AG04450 (cell line): ENCODE results near the gene ATG7. TPM values are rescaled to one million over a fixed set of nuclear protein-coding genes. Genes with fewer than 3 reads are reported as not detected.
A peak's percentile ranks its signal among the peaks of the same experiment; 100 is the strongest.
"Not testable (repeated sequence)": the region's sequence is repeated elsewhere in the genome, so short reads cannot be mapped to it uniquely, and the experiment has no call there.

ENCODE experiments used
- CTCF ChIA-PET: fragments of 300-600, 350-600 bp; formaldehyde crosslinking; extraction: SDS; loops from one replicate; lab custom pipeline; 2022; ENCODE audit warnings: antibody characterized with exemption, inconsistent platforms; lab: Charles Lee
- POLR2A ChIA-PET: fragments of 350-600 bp; formaldehyde crosslinking; extraction: SDS; loops from one replicate; lab custom pipeline; 2021; ENCODE audit warnings: antibody characterized with exemption, inconsistent platforms; lab: Yijun Ruan, JAX
- DNase-seq: peaks from one replicate; pipeline ENCODE4 v3.0.0-alpha.2; 2011; ENCODE audit warnings: low read depth, low spot score
- H3K27ac ChIP-seq: one replicate; pipeline ENCODE4 v1.5.1; 2012; ENCODE audit warnings: low read depth, low read length, control low read depth
- H3K27me3 ChIP-seq: one replicate; pipeline ENCODE4 v1.6.0; 2012; ENCODE audit warnings: low read length; ENCODE audit not compliant: control insufficient read depth, insufficient read depth
- H3K4me3 ChIP-seq: 2 replicates; pipeline ENCODE4 v1.5.1; 2011; ENCODE audit warnings: mild to moderate bottlenecking, low read depth, low read length, control low read depth
- H3K9me3 ChIP-seq: 2 replicates; pipeline ENCODE4 v1.5.1; 2012; ENCODE audit warnings: low read length; ENCODE audit not compliant: control insufficient read depth, insufficient read depth
- CTCF ChIP-seq: IDR thresholded peaks from 2 replicates; pipeline ENCODE4 v1.5.1; 2011; ENCODE audit warnings: low read depth, low read length, control low read depth, inconsistent platforms
- polyA plus RNA-seq: library from polyadenylated mRNA; depleted of rRNA; stranded (reverse); fragments of >200 nt; gene quantifications from 2 replicates; pipeline ENCODE4 v1.2.3, GENCODE V29; 2011

The ATG7 gene
- polyA plus RNA-seq, 1 experiment, result 51.7 TPM

DNA sequence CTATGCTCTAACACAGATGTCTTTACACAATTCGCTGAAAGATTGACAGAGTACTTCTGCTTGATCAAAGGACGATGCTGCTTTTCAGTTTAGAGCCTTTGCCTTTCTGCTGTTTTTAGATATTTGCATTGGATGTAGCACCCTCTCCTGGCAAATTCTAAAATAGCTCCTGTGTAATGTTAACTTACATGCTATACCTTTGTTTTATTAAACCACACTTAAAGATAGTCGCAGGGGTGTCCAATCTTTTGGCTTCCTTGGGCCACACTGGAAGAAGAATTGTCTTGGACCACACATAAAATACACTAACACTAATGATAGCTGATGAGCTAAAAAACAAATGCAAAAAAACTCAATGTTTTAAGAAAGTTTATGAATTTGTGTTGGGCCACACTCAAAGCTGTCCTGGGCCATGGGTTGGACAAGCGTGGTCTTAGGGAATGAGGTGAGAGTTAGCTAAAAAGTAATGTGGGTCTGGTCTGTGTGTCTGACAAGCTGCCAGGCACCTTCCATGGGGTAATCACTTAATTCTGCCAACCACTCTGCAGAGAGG lies 62.9 kb downstream of the ATG7 start:
- Histone ChIP-seq H3K27ac (no peak overlapping the region), H3K27me3 (no peaks in the 10 kb centered on the region), H3K4me3 (no peak overlapping the region), H3K9me3 (no peaks in the 10 kb centered on the region)
- peak; percentile 71 for TF ChIP-seq CTCF
- CTCF ChIA-PET, result interaction anchor here (0.5 to 10.7 kb wide), 52 partner anchors 9 to 577 kb away, joined by 3 to 202 read pairs (median 5); partner anchors contain the start of genes ATG7 and HRH1
- peak; percentile 45 for DNase-seq
- POLR2A ChIA-PET, result interaction anchor here (0.7 to 1.0 kb wide), 3 partner anchors 63 to 240 kb away, joined by 3 to 10 read pairs (median 4); partner anchors contain the start of gene ATG7

DNA sequence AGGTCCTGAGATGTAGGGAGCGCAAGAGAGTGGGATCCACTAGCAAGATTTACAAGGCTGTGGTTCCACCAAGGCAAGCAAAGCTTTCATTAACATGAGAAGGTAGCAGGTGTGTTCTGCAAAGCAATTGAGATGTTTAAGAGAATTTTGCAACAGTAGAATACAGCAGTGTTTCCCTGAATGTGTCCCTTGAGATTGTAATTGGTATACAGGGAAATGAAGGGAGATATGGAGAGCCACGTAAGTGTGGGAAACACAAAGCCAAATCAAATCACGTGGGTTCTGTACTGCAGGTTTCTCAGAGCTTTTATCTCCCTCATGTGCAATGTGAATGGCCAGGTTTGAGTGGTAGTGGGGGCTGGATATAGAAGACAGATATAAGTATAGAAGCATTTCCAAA lies 67.3 kb downstream of the ATG7 start:
- TF ChIP-seq CTCF, result no peak
- Histone ChIP-seq H3K27ac (no peak overlapping the region), H3K27me3 (no peaks in the 10 kb centered on the region), H3K9me3 (no peaks in the 10 kb centered on the region; the same call in 1 of the 2 replicates), H3K4me3 (no peak overlapping the region)
- ChIA-PET POLR2A (no interaction called here), CTCF (interaction anchor here (0.6 to 2.0 kb wide), 3 partner anchors 23 to 279 kb away, joined by 3 to 10 read pairs (median 9); partner anchors contain the start of gene HRH1)
- DNase-seq, result no peak

DNA sequence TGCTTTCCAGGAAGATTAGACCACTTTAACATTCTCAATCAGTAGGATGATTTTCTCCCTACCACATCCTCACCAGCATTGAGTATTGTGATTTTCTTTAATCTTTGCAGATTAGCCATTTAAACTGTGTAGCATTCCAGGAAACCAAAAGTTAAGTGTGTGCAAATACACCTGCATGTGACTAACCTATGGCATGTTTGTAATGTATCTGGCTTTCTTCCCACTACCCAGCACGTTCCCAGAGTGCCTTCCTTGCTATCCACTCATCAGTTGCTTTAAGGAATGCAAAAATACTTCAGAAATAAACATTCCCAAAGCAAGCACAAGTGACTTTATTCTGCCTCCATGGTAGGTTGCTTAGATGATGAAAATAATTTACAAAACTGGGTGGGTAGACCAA lies 74.2 kb downstream of the ATG7 start:
- no peaks in the 10 kb centered on the region for H3K27me3 ChIP-seq
- ChIA-PET POLR2A (no interaction called here), CTCF (no interaction called here)
- TF ChIP-seq CTCF, result no peak
- H3K4me3 ChIP-seq, result no peak overlapping the region
- no peak overlapping the region for H3K27ac ChIP-seq
- peak; percentile 63 for DNase-seq
- peaks cover 4% of the 10 kb centered on the region for H3K9me3 ChIP-seq

DNA sequence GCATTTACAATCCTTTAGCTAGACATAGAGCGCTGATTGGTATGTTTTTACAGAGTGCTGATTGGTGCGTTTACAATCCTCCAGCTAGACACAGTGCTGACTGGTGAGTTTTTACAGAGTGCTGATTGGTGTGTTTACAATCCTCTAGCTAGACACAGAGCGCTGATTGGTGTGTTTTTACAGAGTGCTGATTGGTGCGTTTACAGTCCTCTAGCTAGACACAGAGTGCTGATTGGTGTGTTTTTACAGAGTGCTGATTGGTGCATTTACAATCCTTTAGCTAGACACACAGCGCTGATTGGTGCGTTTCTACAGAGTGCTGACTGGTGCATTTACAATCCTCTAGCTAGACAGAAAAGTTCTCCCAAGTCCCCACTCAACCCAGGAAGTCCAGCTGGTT lies 76.7 kb downstream of the ATG7 start:
- POLR2A ChIA-PET, DNase-seq, H3K27me3 ChIP-seq, H3K4me3 ChIP-seq, H3K9me3 ChIP-seq: not testable (repeated sequence)
- H3K27ac ChIP-seq, result peak overlapping the region; percentile 84
- CTCF ChIA-PET, result interaction anchor here (0.6 to 4.5 kb wide), 4 partner anchors 13 to 302 kb away, joined by 3 to 29 read pairs (median 5); no protein-coding TSS in a partner anchor

GRCh38 chr3:11349446-11349845 lies 77.2 kb downstream of the ATG7 start:
- no peak for DNase-seq
- no peaks in the 10 kb centered on the region for H3K27me3 ChIP-seq
- H3K9me3 ChIP-seq, result peaks cover 4% of the 10 kb centered on the region
- no peak for TF ChIP-seq CTCF
- POLR2A ChIA-PET, result interaction anchor here (1.0 kb wide), 1 partner anchor 154 kb away, joined by 5 read pairs; no protein-coding TSS in a partner anchor
- H3K4me3 ChIP-seq, result no peak overlapping the region
- peak overlapping the region; percentile 84 for H3K27ac ChIP-seq
- CTCF ChIA-PET, result interaction anchor here (1.3 to 4.5 kb wide), 3 partner anchors 14 to 289 kb away, joined by 4 to 29 read pairs (median 5); no protein-coding TSS in a partner anchor
